ENCODE results near the gene SBF2. TPM values are rescaled to one million over a fixed set of nuclear protein-coding genes. Genes with fewer than 3 reads are reported as not detected.

The SBF2 gene
- total and polyA plus RNA-seq, 9 of the 15 experiments (the other 6 are each of a cell fraction or from before 2014, with no cell fraction given): 0.80 to 9.5 (median 5.0) TPM

DNA sequence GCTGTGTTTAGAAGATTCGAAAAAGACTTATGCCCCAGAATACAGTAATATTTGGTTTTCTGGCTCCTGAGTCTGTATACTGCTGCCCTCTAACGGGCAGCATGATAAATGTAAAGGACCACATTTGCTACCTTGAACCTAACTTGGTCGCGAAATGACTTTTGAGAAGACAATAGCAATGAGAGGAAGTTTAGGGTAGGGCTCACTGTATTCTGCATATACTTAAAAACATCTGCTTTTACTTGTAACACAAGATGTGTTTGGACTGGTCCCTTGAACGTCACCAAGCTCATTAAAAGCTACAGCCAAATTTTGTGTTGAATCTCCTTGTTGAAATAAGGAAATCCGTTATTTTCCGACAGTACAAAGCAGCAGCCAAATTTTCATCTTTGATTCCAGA, 321.0 kb downstream of the SBF2 start (continued):
- TF ChIP-seq ADNP (tag; IDR thresholded peaks at IDR 0.05) (no peak), ARID2 (IDR thresholded peaks at IDR 0.05) (no peak), JUND (IDR thresholded peaks at IDR 0.05; ENCODE audit: borderline replicate concordance, low read depth, low read length) (peak; percentile 10; the same call in 1 of the 2 replicates), JUND (tag; IDR thresholded peaks at IDR 0.05; ENCODE audit: borderline replicate concordance, low read depth, low read length) (no peak), HMG20A (CRISPR knock-in tag; conservative IDR thresholded peaks at IDR 0.05) (no peak), MYBL2 (IDR thresholded peaks at IDR 0.05; ENCODE audit: low read depth) (no peak), MYBL2 (CRISPR knock-in tag; IDR thresholded peaks at IDR 0.05; ENCODE audit: borderline replicate concordance) (no peak), SMAD1 (IDR thresholded peaks at IDR 0.05; ENCODE audit: low read depth, low read length, partially characterized antibody) (no peak), MYC (IDR thresholded peaks at IDR 0.05; ENCODE audit: low read depth, low read length) (no peak), MYC (CRISPR knock-in tag; IDR thresholded peaks at IDR 0.05; ENCODE audit: borderline replicate concordance, low read depth) (no peak)
- TF ChIP-seq, protein P1, sequence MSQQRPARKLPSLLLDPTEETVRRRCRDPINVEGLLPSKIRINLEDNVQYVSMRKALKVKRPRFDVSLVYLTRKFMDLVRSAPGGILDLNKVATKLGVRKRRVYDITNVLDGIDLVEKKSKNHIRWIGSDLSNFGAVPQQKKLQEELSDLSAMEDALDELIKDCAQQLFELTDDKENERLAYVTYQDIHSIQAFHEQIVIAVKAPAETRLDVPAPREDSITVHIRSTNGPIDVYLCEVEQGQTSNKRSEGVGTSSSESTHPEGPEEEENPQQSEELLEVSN (IDR thresholded peaks at IDR 0.05; ENCODE audit: borderline replicate concordance in 1 of 2, extremely low read depth in 1 of 2, insufficient read depth in 1 of 2, insufficient read length in 1 of 2, low read depth in 1 of 2, low read length in 1 of 2, poor library complexity in 1 of 2, severe bottlenecking in 1 of 2): no peak
- TF ChIP-seq, protein P2, sequence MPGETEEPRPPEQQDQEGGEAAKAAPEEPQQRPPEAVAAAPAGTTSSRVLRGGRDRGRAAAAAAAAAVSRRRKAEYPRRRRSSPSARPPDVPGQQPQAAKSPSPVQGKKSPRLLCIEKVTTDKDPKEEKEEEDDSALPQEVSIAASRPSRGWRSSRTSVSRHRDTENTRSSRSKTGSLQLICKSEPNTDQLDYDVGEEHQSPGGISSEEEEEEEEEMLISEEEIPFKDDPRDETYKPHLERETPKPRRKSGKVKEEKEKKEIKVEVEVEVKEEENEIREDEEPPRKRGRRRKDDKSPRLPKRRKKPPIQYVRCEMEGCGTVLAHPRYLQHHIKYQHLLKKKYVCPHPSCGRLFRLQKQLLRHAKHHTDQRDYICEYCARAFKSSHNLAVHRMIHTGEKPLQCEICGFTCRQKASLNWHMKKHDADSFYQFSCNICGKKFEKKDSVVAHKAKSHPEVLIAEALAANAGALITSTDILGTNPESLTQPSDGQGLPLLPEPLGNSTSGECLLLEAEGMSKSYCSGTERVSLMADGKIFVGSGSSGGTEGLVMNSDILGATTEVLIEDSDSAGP (CRISPR knock-in tag; IDR thresholded peaks at IDR 0.05): no peak
- TF ChIP-seq, protein P3, sequence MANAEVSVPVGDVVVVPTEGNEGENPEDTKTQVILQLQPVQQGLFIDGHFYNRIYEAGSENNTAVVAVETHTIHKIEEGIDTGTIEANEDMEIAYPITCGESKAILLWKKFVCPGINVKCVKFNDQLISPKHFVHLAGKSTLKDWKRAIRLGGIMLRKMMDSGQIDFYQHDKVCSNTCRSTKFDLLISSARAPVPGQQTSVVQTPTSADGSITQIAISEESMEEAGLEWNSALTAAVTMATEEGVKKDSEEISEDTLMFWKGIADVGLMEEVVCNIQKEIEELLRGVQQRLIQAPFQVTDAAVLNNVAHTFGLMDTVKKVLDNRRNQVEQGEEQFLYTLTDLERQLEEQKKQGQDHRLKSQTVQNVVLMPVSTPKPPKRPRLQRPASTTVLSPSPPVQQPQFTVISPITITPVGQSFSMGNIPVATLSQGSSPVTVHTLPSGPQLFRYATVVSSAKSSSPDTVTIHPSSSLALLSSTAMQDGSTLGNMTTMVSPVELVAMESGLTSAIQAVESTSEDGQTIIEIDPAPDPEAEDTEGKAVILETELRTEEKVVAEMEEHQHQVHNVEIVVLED (CRISPR knock-in tag; IDR thresholded peaks at IDR 0.05): no peak
- TF ChIP-seq, protein P4, sequence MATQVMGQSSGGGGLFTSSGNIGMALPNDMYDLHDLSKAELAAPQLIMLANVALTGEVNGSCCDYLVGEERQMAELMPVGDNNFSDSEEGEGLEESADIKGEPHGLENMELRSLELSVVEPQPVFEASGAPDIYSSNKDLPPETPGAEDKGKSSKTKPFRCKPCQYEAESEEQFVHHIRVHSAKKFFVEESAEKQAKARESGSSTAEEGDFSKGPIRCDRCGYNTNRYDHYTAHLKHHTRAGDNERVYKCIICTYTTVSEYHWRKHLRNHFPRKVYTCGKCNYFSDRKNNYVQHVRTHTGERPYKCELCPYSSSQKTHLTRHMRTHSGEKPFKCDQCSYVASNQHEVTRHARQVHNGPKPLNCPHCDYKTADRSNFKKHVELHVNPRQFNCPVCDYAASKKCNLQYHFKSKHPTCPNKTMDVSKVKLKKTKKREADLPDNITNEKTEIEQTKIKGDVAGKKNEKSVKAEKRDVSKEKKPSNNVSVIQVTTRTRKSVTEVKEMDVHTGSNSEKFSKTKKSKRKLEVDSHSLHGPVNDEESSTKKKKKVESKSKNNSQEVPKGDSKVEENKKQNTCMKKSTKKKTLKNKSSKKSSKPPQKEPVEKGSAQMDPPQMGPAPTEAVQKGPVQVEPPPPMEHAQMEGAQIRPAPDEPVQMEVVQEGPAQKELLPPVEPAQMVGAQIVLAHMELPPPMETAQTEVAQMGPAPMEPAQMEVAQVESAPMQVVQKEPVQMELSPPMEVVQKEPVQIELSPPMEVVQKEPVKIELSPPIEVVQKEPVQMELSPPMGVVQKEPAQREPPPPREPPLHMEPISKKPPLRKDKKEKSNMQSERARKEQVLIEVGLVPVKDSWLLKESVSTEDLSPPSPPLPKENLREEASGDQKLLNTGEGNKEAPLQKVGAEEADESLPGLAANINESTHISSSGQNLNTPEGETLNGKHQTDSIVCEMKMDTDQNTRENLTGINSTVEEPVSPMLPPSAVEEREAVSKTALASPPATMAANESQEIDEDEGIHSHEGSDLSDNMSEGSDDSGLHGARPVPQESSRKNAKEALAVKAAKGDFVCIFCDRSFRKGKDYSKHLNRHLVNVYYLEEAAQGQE (IDR thresholded peaks at IDR 0.05; ENCODE audit: borderline replicate concordance): peak; percentile 85
- TF ChIP-seq, protein P4 (CRISPR knock-in tag; IDR thresholded peaks at IDR 0.05; ENCODE audit: low read depth): no peak
